Measurements from ENCODE around the gene BEGAIN. TPM values are rescaled to one million over a fixed set of nuclear protein-coding genes. Genes with fewer than 3 reads are reported as not detected.

Gene BEGAIN
- total and polyA plus RNA-seq, 2 of the 8 experiments (the other 6 are each of a cell fraction or from before 2014, with no cell fraction given): 2.9 to 3.0 TPM

GRCh38 chr14:100611811-100612480, 24.7 kb upstream of the BEGAIN start:
- Histone ChIP-seq H3K14ac (ENCODE audit: insufficient read length) (no peak overlapping the region), H2AFZ (ENCODE audit: low read length) (no peak overlapping the region), H3K4me1 (replicated peaks in 1 of 4; ENCODE audit: control insufficient read depth in 3 of 4, insufficient read depth in 4 of 4, low read length in 3 of 4) (no peaks in the 10 kb centered on the region; a peak in 1 of 7 replicates), H3K27me3 (replicated peaks in 1 of 4; ENCODE audit: control insufficient read depth in 3 of 4, extremely low read depth in 1 of 4, insufficient read depth in 3 of 4, low read length in 3 of 4) (no peaks in the 10 kb centered on the region; a peak in 2 of 7 replicates), H4K5ac (ENCODE audit: insufficient read length, low read depth, low read length) (no peak overlapping the region), H3K4me3 (ENCODE audit: extremely low read depth in 1 of 4, insufficient read depth in 2 of 4, low read depth in 3 of 4, low read length in 4 of 4) (no peak overlapping the region), H3K9me3 (ENCODE audit: insufficient read depth in 2 of 2, low read depth in 1 of 2, low read length in 1 of 2) (no peaks in the 10 kb centered on the region), H2BK20ac (ENCODE audit: low read length) (no peak overlapping the region), H2BK5ac (ENCODE audit: low read depth, low read length) (no peak overlapping the region), H3K18ac (ENCODE audit: extremely low read depth, low read length) (no peak overlapping the region), H3K79me1 (ENCODE audit: low read depth, low read length) (no peaks in the 10 kb centered on the region), H3K9ac (replicated peaks in 1 of 4; ENCODE audit: extremely low read depth in 1 of 4, low read depth in 3 of 4, low read length in 3 of 4) (no peak overlapping the region), H3K56ac (replicated peaks; ENCODE audit: insufficient read length, low read depth, low read length) (no peak overlapping the region), H3K27ac (ENCODE audit: low read depth, low read length) (no peak overlapping the region), H4K8ac (ENCODE audit: extremely low read depth, insufficient read depth, low read length) (no peak overlapping the region), H2BK120ac (replicated peaks; ENCODE audit: low read depth, low read length) (no peak overlapping the region), H3K4me2 (ENCODE audit: insufficient read depth in 1 of 2, low read depth in 2 of 2, low read length in 2 of 2) (no peak overlapping the region), H4K20me1 (replicated peaks in 1 of 2; ENCODE audit: control insufficient read depth in 1 of 2, insufficient read depth in 2 of 2, low read length in 2 of 2) (no peaks in the 10 kb centered on the region), H3K36me3 (ENCODE audit: control insufficient read depth in 2 of 4, insufficient read depth in 4 of 4, low read length in 3 of 4) (no peaks in the 10 kb centered on the region), H2BK12ac (ENCODE audit: low read depth, low read length) (no peak overlapping the region), H3K23ac (ENCODE audit: insufficient read length) (no peak overlapping the region), H2BK15ac (ENCODE audit: low read length) (no peak overlapping the region), H2AK5ac (ENCODE audit: low read depth, low read length) (no peak overlapping the region), H3K23me2 (ENCODE audit: low read depth, low read length) (no peaks in the 10 kb centered on the region), H3K4ac (replicated peaks; ENCODE audit: insufficient read length, low read depth, low read length) (no peak overlapping the region), H3K79me2 (ENCODE audit: control insufficient read depth in 1 of 2, insufficient read depth in 2 of 2, low read length in 2 of 2) (no peaks in the 10 kb centered on the region), H4K91ac (replicated peaks; ENCODE audit: insufficient read length, low read length) (no peak overlapping the region)
- DNase-seq (ENCODE audit: low read depth in 1 of 2, low spot score in 2 of 2): no peak
- CTCF ChIA-PET (ENCODE audit: partially characterized antibody): interaction anchor here (2.2 kb wide), 1 partner anchor 42 kb away, joined by 6 read pairs; no protein-coding TSS in a partner anchor
- POLR2A ChIA-PET (ENCODE audit: partially characterized antibody): no interaction called here
- FAIRE-seq: no peak
- 90% methylated on average over 10 of the region's 10 CpGs; no CpG with 5 or more reads in 1 of the 2 experiments for WGBS, 2 experiments (ENCODE audit: extremely low coverage in 1 of 2, insufficient coverage in 1 of 2, insufficient read length in 1 of 2, insufficient replicate concordance in 2 of 2, low coverage in 1 of 2, low lambda C conversion rate in 2 of 2, missing lambda C conversion rate in 1 of 2)
- no peak for TF ChIP-seq TAF1 (IDR thresholded peaks at IDR 0.05; ENCODE audit: low read depth, low read length)
- no peak for TF ChIP-seq EZH2 (IDR thresholded peaks at IDR 0.05; ENCODE audit: low read depth, low read length, severe bottlenecking)
- TF ChIP-seq POU5F1 (IDR thresholded peaks at IDR 0.05; ENCODE audit: low read depth, low read length): no peak
- no peak for TF ChIP-seq CTBP2 (IDR thresholded peaks at IDR 0.05; ENCODE audit: borderline replicate concordance, insufficient read depth, insufficient read length, low read length)
- TF ChIP-seq SIRT6 (IDR thresholded peaks at IDR 0.05; ENCODE audit: low read length): no peak
- TF ChIP-seq TCF12 (IDR thresholded peaks at IDR 0.05; ENCODE audit: low read depth, low read length): no peak
- TF ChIP-seq NANOG (IDR thresholded peaks at IDR 0.05; ENCODE audit: insufficient read depth, low read depth, low read length, poor library complexity, severe bottlenecking): no peak
- TF ChIP-seq SUZ12 (IDR thresholded peaks at IDR 0.05; ENCODE audit: low read length): no peak

Data from H1 (cell line).